HL-60 (cell line): ENCODE measurements around the gene DNAH8.

Source experiments
- POLR2AphosphoS5 ChIP-seq: IDR thresholded peaks from 2 replicates; pipeline ENCODE4 v1.6.1; 2012; ENCODE audit warnings: low read depth
- TF ChIP-seq, protein P1 (sequence below): IDR thresholded peaks from one replicate; pipeline ENCODE4 v1.5.1; 2011; ENCODE audit warnings: low read length, control low read depth, inconsistent platforms; ENCODE audit not compliant: insufficient read depth

GRCh38 chr6:38719358-38719757, 4.2 kb downstream of the DNAH8 start:
- TF ChIP-seq, protein P1, sequence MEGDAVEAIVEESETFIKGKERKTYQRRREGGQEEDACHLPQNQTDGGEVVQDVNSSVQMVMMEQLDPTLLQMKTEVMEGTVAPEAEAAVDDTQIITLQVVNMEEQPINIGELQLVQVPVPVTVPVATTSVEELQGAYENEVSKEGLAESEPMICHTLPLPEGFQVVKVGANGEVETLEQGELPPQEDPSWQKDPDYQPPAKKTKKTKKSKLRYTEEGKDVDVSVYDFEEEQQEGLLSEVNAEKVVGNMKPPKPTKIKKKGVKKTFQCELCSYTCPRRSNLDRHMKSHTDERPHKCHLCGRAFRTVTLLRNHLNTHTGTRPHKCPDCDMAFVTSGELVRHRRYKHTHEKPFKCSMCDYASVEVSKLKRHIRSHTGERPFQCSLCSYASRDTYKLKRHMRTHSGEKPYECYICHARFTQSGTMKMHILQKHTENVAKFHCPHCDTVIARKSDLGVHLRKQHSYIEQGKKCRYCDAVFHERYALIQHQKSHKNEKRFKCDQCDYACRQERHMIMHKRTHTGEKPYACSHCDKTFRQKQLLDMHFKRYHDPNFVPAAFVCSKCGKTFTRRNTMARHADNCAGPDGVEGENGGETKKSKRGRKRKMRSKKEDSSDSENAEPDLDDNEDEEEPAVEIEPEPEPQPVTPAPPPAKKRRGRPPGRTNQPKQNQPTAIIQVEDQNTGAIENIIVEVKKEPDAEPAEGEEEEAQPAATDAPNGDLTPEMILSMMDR, result no peak
- TF ChIP-seq POLR2AphosphoS5, result no peak
